Stimulated activated naive CD8-positive, alpha-beta T cell treated with anti-CD3 and anti-CD28 coated beads, Interleukin-15, Interleukin-2, amounts not matched to agents 100 U/mL and 50 U/mL, for 24 hours (primary cell): ENCODE measurements around the gene TPCN2.
A peak's percentile ranks its signal among the peaks of the same experiment; 100 is the strongest.
"Not testable (repeated sequence)": the region's sequence is repeated elsewhere in the genome, so short reads cannot be mapped to it uniquely, and the experiment has no call there.

Source experiments
- ATAC-seq: fragments of 150-1000 bp; cut with Tn5 transposase; one replicate; pipeline ENCODE4 v1.10.0; 2021
- DNase-seq: peaks from one replicate; pipeline ENCODE4 v3.0.0; 2021

Gene TPCN2

GRCh38 chr11:69076129-69076791 is 27.5 kb downstream of the TPCN2 start:
- ATAC-seq (no peak), DNase-seq (no peak)

GRCh38 chr11:69076977-69077376 is 28.2 kb downstream of the TPCN2 start:
- ATAC-seq, DNase-seq: not testable (repeated sequence)

- no peak for ATAC-seq
- no peak for DNase-seq
Measured at GRCh38 chr11:69078508-69078907, 29.8 kb downstream of the TPCN2 start.

- no peak for ATAC-seq
- DNase-seq, result no peak
Measured at GRCh38 chr11:69078930-69079605, 30.3 kb downstream of the TPCN2 start.

DNA sequence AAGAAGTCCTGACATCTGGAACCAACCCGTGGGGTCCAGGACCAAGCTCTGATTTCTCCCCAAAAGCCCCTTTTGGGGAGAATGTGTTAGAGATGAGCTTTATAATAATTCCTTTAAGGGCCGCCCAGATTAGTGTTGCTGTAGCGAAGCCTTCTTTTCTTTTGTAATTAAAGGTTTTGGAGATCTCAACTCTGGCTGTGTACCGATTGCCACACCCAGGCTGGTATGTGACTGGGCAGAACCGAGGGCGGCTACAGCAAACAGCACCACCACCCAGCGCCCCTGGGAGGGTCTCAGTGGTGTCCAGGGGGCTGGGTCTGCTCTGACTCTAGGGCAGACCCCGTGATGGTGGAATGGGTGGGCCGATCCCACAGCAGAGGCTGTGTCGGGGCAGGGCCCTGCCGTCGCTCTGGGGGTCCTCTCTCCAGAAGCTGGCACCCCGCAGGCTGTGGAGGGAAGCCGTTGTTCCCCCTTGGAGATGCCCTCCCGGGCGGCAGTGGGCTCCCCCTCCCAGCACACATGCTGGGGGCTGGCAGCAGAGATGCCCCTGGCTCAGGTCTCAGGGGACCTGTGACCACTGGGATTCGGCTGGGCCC is 31.0 kb downstream of the TPCN2 start:
- ATAC-seq (peak; percentile 3), DNase-seq (no peak)

- ATAC-seq (peak; percentile 58), DNase-seq (peak; percentile 24)
Measured at GRCh38 chr11:69080257-69080995, 31.7 kb downstream of the TPCN2 start.

- no peak for DNase-seq
- ATAC-seq, result no peak
Measured at GRCh38 chr11:69081180-69081579, 32.4 kb downstream of the TPCN2 start.

- DNase-seq (no peak), ATAC-seq (no peak)
Measured at GRCh38 chr11:69083531-69084247, 35.0 kb downstream of the TPCN2 start.

- DNase-seq (no peak), ATAC-seq (no peak)
Measured at GRCh38 chr11:69084371-69084770, 35.6 kb downstream of the TPCN2 start.

DNA sequence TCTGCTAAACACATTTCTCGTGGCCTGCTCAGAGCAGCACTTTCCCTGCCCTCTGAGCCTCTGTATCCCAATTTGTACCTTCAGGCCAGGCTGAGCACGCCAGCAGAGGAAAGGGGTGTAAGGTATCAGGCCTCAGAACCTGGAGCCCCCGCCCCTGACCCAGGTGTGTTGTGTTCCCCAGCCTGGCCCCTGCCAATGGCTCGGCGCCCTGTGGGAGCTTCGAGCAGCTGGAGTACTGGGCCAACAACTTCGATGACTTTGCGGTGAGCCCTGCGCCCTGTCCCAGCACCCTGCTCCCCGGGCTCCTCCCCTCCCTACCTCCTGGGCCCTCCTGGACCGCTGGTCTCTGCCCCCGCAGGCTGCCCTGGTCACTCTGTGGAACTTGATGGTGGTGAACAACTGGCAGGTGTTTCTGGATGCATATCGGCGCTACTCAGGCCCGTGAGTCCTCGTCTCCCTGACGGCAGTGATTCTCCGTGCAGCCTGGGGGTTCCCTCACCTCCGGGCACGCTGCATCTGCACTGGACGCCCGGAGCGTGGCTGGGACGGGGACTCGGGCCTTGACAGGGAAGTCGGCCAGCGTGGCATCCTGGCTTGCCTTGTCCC is 36.9 kb downstream of the TPCN2 start:
- no peak for ATAC-seq
- no peak for DNase-seq

DNA sequence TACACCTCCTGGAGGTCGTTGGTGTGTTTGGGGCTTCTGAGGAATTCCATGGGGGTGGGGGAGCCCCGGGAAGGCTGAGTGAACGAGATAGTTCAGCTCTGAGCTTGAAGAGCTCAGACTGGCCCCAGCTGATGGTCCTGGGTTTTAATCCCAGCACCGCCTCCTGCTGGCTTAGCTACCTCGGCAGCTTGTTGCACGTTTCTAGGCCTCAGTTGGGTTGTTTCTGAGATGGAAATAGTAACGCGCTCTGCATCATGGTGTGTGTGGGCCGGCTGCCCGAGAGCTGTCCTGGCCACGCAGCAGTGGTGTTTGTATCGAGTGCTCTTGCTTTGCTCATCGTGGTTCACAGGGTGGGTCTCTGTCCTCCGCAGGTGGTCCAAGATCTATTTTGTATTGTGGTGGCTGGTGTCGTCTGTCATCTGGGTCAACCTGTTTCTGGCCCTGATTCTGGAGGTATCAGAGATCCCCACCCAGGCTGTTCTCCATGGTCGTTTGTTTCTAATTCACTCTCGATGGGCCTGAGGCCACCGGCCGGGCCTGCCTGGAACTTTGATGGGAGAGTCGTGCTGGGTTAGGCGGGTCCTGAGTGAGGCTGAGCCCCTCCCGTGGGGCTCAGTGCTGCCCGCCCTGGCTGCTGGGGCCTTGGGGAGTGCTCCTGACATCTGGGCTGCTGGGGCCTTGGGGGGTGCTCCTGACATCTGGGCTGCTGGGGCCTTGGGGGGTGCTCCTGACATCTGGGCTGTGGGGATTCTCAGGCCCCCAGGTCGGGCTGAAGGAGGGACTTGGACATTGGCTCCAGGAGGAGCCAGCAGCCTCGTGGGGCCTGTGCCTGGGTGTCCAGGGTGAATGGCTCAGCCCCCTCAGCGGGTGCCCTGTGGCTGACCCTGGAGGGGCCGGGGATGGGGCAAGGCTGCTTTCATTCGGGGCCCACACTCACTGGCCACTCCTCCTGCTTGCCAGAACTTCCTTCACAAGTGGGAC is 37.7 kb downstream of the TPCN2 start:
- ATAC-seq (no peak), DNase-seq (no peak)

DNA sequence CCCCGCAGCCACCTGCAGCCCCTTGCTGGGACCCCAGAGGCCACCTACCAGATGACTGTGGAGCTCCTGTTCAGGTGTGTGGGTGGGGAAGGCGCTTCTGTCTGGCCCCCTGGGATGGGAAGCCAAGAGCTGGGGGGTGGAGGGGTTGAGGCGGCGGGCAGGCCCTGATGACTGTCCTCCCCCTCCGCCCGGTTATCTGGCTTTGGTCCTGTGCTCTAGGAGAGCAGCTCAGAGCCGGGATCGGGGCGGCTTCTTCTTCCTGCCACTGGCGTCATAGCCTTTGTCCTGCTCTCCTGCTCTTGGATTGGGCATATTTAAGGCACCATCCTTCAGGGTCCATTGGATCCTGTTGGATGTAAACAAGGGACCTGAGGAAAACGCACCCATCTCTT is 38.4 kb downstream of the TPCN2 start:
- no peak for DNase-seq

GRCh38 chr11:69087811-69088210 is 39.1 kb downstream of the TPCN2 start:
- DNase-seq (no peak), ATAC-seq (no peak)

More for the DNA sequence above, 38.4 kb downstream of the TPCN2 start:
- no peak for ATAC-seq

- peak; percentile 48 for ATAC-seq
- peak; percentile 76 for DNase-seq
Measured at GRCh38 chr11:69088676-69089146, 40.0 kb downstream of the TPCN2 start.

DNA sequence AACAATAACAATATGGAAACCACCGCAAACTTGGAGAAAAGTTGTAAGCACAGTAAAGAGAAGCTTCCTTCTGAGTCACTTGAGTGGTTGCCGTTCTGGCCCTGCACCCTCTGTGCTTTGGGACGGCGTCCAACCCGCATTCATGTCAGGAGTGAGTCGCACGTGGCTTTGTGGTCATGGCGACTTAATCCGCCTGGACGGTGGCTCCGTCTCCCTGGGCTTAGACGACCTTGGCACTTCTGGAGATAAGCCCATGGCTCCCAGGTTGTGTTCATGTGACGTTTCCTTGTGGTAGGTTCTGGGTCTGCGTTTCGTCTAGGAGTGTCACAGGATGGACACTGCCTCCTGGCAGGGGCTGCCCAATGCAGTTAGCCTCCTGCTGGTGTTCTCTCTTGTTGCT is 40.5 kb downstream of the TPCN2 start:
- no peak for ATAC-seq
- no peak for DNase-seq

DNA sequence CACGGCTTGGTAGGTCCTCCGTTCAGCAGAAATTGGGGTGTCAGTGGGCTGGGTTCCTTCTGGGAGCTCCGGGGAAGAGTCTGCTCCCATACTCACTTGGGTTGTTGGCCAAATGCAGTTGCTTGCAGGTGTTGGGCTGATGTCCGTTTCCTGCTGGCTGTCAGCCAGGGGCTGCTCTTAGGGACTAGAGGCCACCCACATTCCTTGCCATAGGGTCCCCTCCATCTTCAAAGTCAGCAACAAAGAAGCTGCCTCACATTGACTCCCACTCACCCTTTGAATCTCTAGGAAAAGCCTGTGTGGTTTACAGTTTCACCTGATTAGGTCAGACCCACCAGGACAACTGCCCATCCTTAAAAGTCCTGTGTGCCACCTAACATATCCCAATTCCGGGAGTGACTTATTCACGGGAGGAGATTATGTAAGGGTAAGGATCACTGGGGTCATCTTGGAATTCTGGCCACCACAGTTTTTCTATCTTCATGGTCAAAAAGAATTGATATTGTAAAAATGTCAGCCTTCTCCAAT is 43.0 kb downstream of the TPCN2 start:
- DNase-seq (no peak), ATAC-seq (no peak)

DNA sequence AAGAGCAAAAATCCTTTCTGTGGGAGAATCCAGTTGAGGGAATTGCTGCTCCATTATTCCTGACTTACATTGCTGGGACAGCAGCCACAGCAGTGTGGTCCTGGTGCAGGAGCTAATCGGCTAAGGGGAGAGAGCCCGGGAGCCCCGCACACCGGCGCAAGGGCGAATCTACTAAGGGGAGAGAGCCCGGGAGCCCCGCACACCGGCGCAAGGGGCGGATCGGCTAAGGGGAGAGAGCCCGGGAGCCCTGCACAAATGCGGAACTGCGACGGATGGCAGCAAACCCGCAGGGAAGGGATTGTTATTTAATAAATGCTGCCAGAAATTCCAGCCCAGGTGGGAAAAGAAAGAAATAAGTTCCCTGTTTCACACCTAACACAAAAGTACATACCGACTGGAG is 43.5 kb downstream of the TPCN2 start:
- DNase-seq (no peak), ATAC-seq (no peak)

- ATAC-seq (no peak), DNase-seq (no peak)
Measured at GRCh38 chr11:69093106-69093505, 44.4 kb downstream of the TPCN2 start.

- DNase-seq, result no peak
- ATAC-seq, result no peak
Measured at GRCh38 chr11:69094111-69094914, 45.6 kb downstream of the TPCN2 start.
